H1 (cell line): ENCODE results near the gene RAP1GAP. TPM values are rescaled to one million over a fixed set of nuclear protein-coding genes. Genes with fewer than 3 reads are reported as not detected.

ENCODE experiments used
- MAFK ChIP-seq: IDR thresholded peaks from 2 replicates; pipeline ENCODE4 v1.6.1; 2012; ENCODE audit warnings: low read depth, mild to moderate bottlenecking, improper control_type of control experiment, low read length
- SAP30 ChIP-seq: fragments of 300-600 bp; sonication (generic); IDR thresholded peaks from 2 replicates; pipeline ENCODE4 v1.7.1; 2012; ENCODE audit warnings: low read length, moderate library complexity, mild to moderate bottlenecking, inconsistent platforms; ENCODE audit not compliant: insufficient read depth, insufficient replicate concordance
- polyA plus RNA-seq, 7 experiments: library from polyadenylated mRNA; depleted of rRNA in 3 of 7; stranded (reverse) in 5 of 7; unstranded in 2 of 7; fragments of >200 nt in 5 of 7; fragments of 200-250 nt in 2 of 7; gene quantifications; 1 replicate in 5 of 7; 2 replicates in 1 of 7; 4 replicates in 1 of 7; pipeline versions ENCODE4 v1.2.1 to v1.2.3, GENCODE V29; 2011 to 2013; ENCODE audit warnings: missing spikeins in 2 of 7, mixed read lengths in 2 of 7
- total RNA-seq: library from RNA; stranded (reverse); fragmentation: NEBNext Ultra II Directional; extraction: Animal tissue kit (Norgen Biotek cat#: 25700); gene quantifications from 2 replicates; pipeline ENCODE4 v1.2.1, GENCODE V29; 2021

RAP1GAP gene
- total and polyA plus RNA-seq, 2 of the 8 experiments (the other 6 are each of a cell fraction or from before 2014, with no cell fraction given), result 8.4 TPM

DNA sequence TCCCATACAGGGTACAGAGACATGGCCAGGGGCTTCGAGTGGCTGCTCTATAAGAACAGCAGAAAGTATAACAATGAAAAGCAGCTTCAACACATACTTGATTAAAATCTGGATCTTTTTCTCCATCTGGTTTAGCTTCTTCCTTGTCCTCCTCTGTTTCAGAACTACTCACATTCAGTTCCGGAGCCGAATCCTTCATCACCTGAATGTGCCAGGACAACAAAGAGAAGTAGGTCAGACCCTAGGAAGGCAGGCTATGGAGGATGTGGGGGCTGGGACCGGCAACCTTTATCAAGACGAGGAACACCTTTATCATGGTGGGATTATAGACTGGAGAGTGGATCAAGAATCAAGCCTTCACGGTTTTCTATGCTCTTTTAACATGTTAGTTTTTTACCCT, 32.2 kb upstream of the RAP1GAP start (continued):
- no peak for TF ChIP-seq SAP30
- TF ChIP-seq MAFK, result no peak
